Measurements from ENCODE around the gene ABCA12.
"Not testable (repeated sequence)": the region's sequence is repeated elsewhere in the genome, so short reads cannot be mapped to it uniquely, and the experiment has no call there.

The ABCA12 gene

GRCh38 chr2:215138479-215138878 lies at the start of gene ABCA12:
Gene ABCA12 (minus strand): TSS chr2:215138626. CDS start chr2:215138208, 418 bp downstream.
- no peak for DNase-seq

- no peak for DNase-seq
Measured at GRCh38 chr2:215188078-215188477, 49.7 kb upstream of the ABCA12 start.

GRCh38 chr2:215186021-215186420 lies 47.6 kb upstream of the ABCA12 start:
- DNase-seq, result no peak

GRCh38 chr2:215178121-215178520 lies 39.7 kb upstream of the ABCA12 start:
- no peak for DNase-seq

- no peak for DNase-seq
Measured at GRCh38 chr2:215171796-215172195, 33.4 kb upstream of the ABCA12 start.

- DNase-seq, result no peak
Measured at GRCh38 chr2:215171151-215171550, 32.7 kb upstream of the ABCA12 start.

GRCh38 chr2:215166505-215166904 lies 28.1 kb upstream of the ABCA12 start:
- DNase-seq, result not testable (repeated sequence)

DNA sequence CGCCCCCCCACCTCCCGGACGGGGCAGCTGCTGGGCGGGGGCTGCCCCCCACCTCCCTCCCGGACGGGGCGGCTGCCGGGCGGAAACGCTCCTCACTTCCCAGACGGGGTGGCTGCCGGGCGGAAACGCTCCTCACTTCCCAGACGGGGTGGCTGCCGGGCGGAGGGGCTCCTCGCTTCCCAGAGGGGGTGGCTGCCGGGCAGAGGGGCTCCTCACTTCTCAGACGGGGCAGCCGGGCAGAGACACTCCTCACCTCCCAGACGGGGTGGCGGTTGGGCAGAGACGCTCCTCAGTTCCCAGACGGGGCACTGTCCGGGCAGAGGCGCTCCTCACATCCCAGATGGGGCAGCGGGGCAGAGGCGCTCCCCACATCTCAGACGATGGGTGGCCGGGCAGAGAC lies 24.9 kb upstream of the ABCA12 start:
- not testable (repeated sequence) for DNase-seq

- DNase-seq, result no peak
Measured at GRCh38 chr2:215161301-215161829, 22.9 kb upstream of the ABCA12 start.

- no peak for DNase-seq
Measured at GRCh38 chr2:215160081-215160480, 21.7 kb upstream of the ABCA12 start.

- no peak for DNase-seq
Measured at GRCh38 chr2:215156453-215156852, 18.0 kb upstream of the ABCA12 start.

GRCh38 chr2:215149894-215150293 lies 11.5 kb upstream of the ABCA12 start:
- no peak for DNase-seq

DNA sequence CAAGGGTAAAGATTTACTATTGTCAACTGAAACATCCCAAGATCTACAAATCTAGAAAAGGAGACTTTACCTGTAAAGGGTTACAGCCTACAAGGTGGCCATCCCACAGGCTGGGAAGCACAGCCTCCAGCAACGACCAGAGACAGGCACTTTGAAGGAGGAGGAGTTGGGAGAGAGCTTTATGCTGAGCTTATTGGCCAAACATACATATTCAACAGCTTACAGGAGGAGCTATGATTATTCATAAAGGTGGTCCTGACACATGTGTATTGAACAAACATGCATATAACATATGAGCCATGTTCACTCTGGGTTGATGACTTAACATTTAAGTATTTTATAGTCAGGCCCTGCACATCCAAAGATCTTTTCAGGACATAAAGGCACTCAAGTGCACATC lies 11.1 kb upstream of the ABCA12 start:
- DNase-seq, result no peak

DNA sequence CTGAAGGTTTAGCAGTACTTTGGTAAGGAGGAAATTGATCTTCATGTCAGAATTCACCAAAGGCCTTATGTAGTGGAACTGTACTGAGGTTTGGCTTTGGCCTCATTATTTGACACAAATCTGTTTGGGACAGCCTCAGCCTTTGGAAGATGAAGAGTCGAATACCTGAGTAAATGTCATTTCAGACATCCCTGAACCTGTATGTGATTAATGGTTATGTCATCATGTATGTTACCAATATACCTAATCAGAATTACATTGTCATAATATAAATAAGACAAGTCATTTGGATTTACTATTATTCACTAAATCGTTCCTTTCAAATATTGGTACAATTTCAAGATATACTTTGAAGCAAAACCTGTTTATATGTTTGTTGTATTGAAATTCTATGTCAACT lies 10.6 kb upstream of the ABCA12 start:
- DNase-seq, result no peak

- DNase-seq, result no peak
Measured at GRCh38 chr2:215145611-215146010, 7.2 kb upstream of the ABCA12 start.

GRCh38 chr2:215144106-215144875 lies 5.9 kb upstream of the ABCA12 start:
- no peak for DNase-seq

GRCh38 chr2:215143458-215143857 lies 5.0 kb upstream of the ABCA12 start:
- DNase-seq, result no peak

DNA sequence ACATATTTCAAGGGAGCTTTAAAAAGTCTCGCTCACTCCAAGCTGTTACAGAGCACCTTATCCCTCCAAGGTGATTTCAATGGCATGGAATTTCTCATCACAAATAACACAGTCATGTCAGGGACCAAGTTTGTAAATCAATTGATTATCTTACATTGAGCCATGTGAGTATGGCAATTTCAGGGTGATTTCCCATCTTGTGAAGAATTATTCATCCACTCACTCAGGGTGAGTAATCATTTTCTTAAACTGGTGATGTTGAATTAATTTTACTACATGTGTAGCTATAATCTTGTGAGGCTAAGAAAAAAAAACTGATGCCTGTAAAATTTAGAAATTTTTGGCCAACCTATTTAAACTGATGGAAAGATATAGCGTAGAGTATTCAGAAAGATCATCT lies 3.3 kb upstream of the ABCA12 start:
- DNase-seq, result no peak

DNA sequence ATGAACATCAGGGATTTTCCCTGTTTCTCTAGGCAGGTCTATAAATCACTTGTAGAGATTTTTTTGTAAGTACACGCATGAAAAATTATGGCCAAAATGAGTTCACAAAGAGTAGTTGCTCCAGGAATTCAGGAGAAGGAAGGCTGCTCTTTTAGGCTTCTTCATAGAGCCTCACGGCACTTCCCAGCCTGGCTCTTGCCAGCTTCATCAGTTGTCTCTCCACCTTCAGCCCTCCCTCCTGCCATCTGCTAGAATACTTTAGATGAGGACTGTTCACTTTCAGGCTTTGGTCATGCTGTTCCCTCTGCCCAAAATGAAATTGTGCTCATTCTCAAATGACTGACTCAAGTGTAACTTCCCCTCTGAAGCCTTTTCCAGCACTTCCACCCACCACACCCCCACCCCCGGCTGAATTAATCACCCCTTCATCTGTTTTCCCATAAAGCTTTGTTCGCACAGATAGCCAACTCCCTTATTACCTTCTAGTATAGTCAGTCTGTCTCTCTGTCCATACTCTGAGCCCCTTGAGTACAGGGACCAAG lies 1.8 kb upstream of the ABCA12 start:
- no peak for DNase-seq

DNA sequence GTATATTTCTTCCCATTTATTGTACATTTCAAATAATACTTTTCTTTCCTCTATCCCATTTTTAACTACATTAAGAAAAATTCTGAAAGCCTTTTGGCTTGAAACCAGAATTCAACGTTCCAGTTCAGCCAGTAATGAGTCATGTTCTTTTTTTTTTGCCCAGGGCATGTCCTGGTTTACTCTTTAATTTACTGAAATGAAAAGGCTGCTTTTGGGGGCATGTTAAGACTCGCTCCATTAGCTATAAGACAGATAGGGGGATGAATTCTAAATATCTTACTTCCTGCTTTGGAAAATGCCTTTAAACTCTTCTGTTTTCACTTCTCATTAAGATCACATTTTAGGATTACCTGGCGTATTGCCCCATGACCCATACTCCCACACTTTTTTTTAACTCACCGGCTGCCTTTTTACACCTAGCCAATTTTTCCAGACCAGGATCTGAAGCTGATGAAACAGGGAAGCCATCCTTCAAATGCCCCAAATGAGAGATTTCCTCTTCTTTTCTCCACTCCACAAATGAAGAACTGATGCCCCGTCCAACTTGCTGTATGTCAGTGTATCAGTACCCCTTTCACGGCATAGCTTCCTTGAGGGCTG lies 585 bp downstream of the ABCA12 start:
- peak; percentile 1 for DNase-seq

DNA sequence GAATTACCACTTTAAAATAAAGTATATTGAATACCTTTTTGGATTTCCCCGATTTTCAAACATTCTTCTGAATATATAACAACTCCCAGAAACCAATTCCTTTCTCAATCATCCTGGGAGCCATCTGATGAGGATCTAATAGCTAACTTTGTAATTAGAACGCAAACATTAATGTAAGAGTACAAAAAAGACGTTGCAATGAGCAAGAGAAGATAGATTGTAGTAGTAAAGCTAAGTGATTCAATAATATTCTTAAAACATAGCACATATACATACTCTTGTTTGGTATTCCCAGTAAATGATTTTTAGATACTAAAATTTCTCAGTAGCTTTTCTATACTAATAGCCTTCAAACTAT lies 1.1 kb downstream of the ABCA12 start:
- no peak for DNase-seq

DNA sequence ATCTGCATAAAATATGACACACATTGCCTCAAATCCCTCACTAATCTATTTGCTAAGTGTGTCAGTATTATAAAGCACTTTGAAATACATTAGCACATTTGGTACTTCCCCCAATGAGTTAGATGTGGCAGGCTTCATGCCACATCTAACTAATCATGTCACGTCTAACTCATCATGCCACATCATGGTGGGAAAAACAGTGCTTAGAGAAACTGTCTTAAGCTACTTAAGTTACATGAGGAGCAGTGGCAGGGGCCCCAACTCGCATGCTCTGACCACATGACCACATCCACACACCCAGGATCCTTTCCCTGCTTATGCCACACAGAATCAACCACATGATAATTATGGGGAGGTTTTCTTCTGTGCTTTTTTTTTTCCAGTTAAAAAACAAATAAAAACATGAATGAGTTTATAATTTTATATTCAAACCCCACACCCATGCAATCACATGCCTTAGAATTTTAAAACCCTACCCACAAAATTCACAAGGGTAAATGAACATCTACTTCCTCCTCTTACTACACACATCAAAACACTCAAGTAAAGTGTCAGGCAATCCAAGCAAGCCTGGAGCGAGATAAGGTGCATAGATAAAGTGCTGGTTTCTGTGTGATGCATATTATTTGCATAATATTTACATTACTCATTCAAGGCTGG lies 1.6 kb downstream of the ABCA12 start:
- no peak for DNase-seq

DNA sequence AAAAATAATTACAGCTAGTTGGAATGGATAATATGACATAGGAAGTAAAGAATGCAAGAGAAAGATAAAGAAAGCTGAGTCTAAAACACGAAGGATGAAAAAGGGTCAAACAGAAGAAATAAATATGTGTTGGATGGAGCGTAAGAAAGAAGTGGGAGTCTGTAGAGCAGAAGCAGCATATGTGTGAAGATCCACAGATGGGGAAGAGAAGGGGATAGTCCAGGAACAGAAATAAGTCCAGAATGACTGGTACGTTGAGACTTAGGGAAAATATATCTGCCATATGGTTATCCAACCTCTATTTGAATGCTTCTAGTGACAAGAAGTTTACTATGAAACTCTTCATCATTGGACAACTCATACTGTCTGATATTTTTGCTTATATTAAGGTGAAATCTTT lies 18.0 kb downstream of the ABCA12 start:
- DNase-seq, result no peak

DNA sequence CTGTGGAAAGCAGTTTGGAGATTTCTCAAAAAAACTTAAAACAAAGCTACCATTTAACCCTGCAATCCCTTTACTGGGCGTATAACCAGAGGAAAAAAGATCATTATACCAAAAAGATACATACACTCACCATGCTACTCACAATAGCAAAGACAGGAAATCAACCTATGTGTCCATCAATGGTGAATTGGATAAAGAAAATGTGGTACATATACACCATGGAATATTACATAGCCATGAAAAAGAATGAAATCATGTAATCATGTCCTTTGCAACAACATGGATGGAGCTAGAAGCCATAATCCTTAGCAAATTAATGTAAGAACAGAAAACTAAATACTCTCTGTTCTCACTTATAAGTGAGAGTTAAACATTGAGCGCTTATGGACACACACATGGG lies 18.6 kb downstream of the ABCA12 start:
- no peak for DNase-seq
